HepG2 (cell line): ENCODE results near the gene ZNF548. TPM values are rescaled to one million over a fixed set of nuclear protein-coding genes. Genes with fewer than 3 reads are reported as not detected.

Experiments
- ATAC-seq: fragments of 200-7000 bp; cut with Tn5 transposase; 3 replicates; pipeline ENCODE4 v1.9.1; 2020; ENCODE audit warnings: mild to moderate bottlenecking, moderate library complexity
- BruUV-seq: library from RNA; stranded (reverse); fragments of 400-500 nt; replicated peaks from 2 replicates; lab custom pipeline; 2021; lab: Mats Ljungman, UMichigan
- CTCF ChIA-PET: fragments of 300-600 bp; formaldehyde crosslinking; extraction: SDS; loops from one replicate; lab custom pipeline; 2021; ENCODE audit warnings: low total read pairs, inconsistent platforms, low intra/inter-chr PET ratio; lab: Yijun Ruan, JAX
- POLR2A ChIA-PET: fragments of 350-600 bp; sonication (Branson Sonifier 250); formaldehyde crosslinking; loops from one replicate; lab custom pipeline; 2020; ENCODE audit warnings: antibody characterized with exemption, inconsistent platforms; lab: Yijun Ruan, JAX
- DNase-seq: peaks from one replicate; pipeline ENCODE4 v3.0.0-alpha.2; 2015; ENCODE audit warnings: low spot score
- FAIRE-seq: peaks from 3 replicates; lab custom pipeline; 2011; peaks lifted over from hg19 to GRCh38; lab: Jason Lieb, UNC
- H2AFZ ChIP-seq: one replicate; pipeline ENCODE4 v1.6.1; 2011; ENCODE audit warnings: low read length, inconsistent platforms
- H3K27ac ChIP-seq: fragments of 300-600 bp; 3 replicates; pipeline ENCODE4 v1.8.0; 2011; ENCODE audit warnings: mixed run types, mild to moderate bottlenecking, mixed read lengths, low read length, inconsistent platforms; ENCODE audit not compliant: insufficient read depth; ENCODE audit errors: extremely low read length
- H3K27me3 ChIP-seq, 2 experiments: fragments of 200-600 bp in 1 of 2; 2 replicates in 1 of 2; 3 replicates in 1 of 2; pipeline versions ENCODE4 v1.6.0 to v1.8.0; 2011; ENCODE audit warnings: low read length in 2 of 2, mild to moderate bottlenecking in 2 of 2, moderate library complexity in 2 of 2, inconsistent platforms in 1 of 2; ENCODE audit not compliant: insufficient read depth in 2 of 2, control insufficient read depth in 1 of 2
- H3K36me3 ChIP-seq, 2 experiments: fragments of 200-600 bp in 1 of 2; replicated peaks in 1 of 2; 2 replicates in 1 of 2; 3 replicates in 1 of 2; pipeline versions ENCODE4 v1.5.1 to v1.8.0; 2011; ENCODE audit warnings: low read length in 2 of 2, inconsistent platforms in 1 of 2; ENCODE audit not compliant: insufficient read depth in 2 of 2, control insufficient read depth in 1 of 2
- H3K4me1 ChIP-seq: 2 replicates; pipeline ENCODE4 v1.5.1; 2012; ENCODE audit warnings: low read length, inconsistent platforms; ENCODE audit not compliant: insufficient read depth
- H3K4me2 ChIP-seq: 2 replicates; pipeline ENCODE4 v1.6.0; 2011; ENCODE audit warnings: low read depth, low read length, inconsistent platforms
- H3K4me3 ChIP-seq, 3 experiments: fragments of 200-600 bp in 1 of 3; sonication (generic), shearing (Covaris generic) in 1 of 3; replicated peaks in 1 of 3; 2 replicates each; pipeline ENCODE4 v1.5.1; 2011 to 2016; ENCODE audit warnings: low read length in 3 of 3, inconsistent platforms in 2 of 3, low read depth in 2 of 3, mild to moderate bottlenecking in 2 of 3, control low read depth in 1 of 3, mixed read lengths in 1 of 3; ENCODE audit not compliant: insufficient read depth in 1 of 3
- H3K79me2 ChIP-seq: one replicate; pipeline ENCODE4 v1.6.1; 2011; ENCODE audit warnings: low read length, inconsistent platforms; ENCODE audit not compliant: insufficient read depth
- H3K9ac ChIP-seq: 2 replicates; pipeline ENCODE4 v1.6.0; 2011; ENCODE audit warnings: mild to moderate bottlenecking, low read depth, low read length, inconsistent platforms; ENCODE audit not compliant: insufficient read depth
- H3K9me3 ChIP-seq: 2 replicates; pipeline ENCODE4 v1.5.1; 2012; ENCODE audit warnings: mild to moderate bottlenecking, low read length
- H4K20me1 ChIP-seq: 2 replicates; pipeline ENCODE4 v1.6.0; 2011; ENCODE audit warnings: inconsistent platforms, mild to moderate bottlenecking, low read length, moderate library complexity; ENCODE audit not compliant: insufficient read depth
- IRF2 ChIP-seq: IDR thresholded peaks from 2 replicates; pipeline ENCODE4 v1.6.1; 2018; ENCODE audit warnings: missing genetic modification reagents, missing compliant biosample characterization
- KDM3A ChIP-seq: IDR thresholded peaks from 2 replicates; pipeline ENCODE4 v1.6.1; 2018; ENCODE audit warnings: low read depth, missing compliant biosample characterization
- KLF12 ChIP-seq: sonication (generic); formaldehyde crosslinking; IDR thresholded peaks from 2 replicates; pipeline ENCODE4 v1.4.0; 2020; ENCODE audit warnings: missing genetic modification reagents, borderline replicate concordance
- MAFK ChIP-seq, 2 experiments: IDR thresholded peaks in 1 of 2; conservative IDR thresholded peaks in 1 of 2; 2 replicates each; pipeline ENCODE4 v1.6.1; 2011; ENCODE audit warnings: improper control_type of control experiment in 2 of 2, low read length in 2 of 2
- NFRKB ChIP-seq: fragments of 450-650 bp; IDR thresholded peaks from 2 replicates; pipeline ENCODE4 v1.6.1; 2017
- SP4 ChIP-seq: sonication (generic); formaldehyde crosslinking; IDR thresholded peaks from 2 replicates; pipeline ENCODE4 v1.8.1; 2023; ENCODE audit warnings: mild to moderate bottlenecking, missing genetic modification reagents
- TFDP2 ChIP-seq: sonication (generic); formaldehyde crosslinking; IDR thresholded peaks from 2 replicates; pipeline ENCODE4 v1.4.0; 2020; ENCODE audit warnings: missing genetic modification reagents
- ZNF691 ChIP-seq: sonication (generic); formaldehyde crosslinking; IDR thresholded peaks from 2 replicates; pipeline ENCODE4 v1.4.0; 2020; ENCODE audit warnings: missing genetic modification reagents, low read depth, mild to moderate bottlenecking, borderline replicate concordance
- WGBS: methylation state at CpG from one replicate; pipeline ENCODE4 v1.1.6; 2017; ENCODE audit warnings: low lambda C conversion rate; 5-methylcytosine and 5-hydroxymethylcytosine counted together
- in situ Hi-C: cut with HindIII; loops from 2 replicates; pipeline ENCODE4 v1.10.0; 2017; ENCODE audit warnings: low pct_unique_long_range_greater_than_20kb; ENCODE audit not compliant: extremely low pct_ligation_motif_present
- intact Hi-C: fragments of 100-400 bp; cut with micrococcal nuclease; formaldehyde crosslinking; loops from one replicate; pipeline ENCODE4 v1.10.0; 2022; ENCODE audit not compliant: unreplicated experiment
- polyA plus RNA-seq, 8 experiments: library from polyadenylated mRNA; depleted of rRNA in 3 of 8; stranded (reverse) in 7 of 8; unstranded in 1 of 8; fragments of >200 nt; fragmentation: Illumina TruSeq in 4 of 8; extraction: Trizol in 4 of 8; gene quantifications; 2 replicates each; pipeline versions ENCODE4 v1.2.1 to v1.2.3, GENCODE V29; 2011 to 2016; ENCODE audit warnings: low read depth in 4 of 8, missing spikeins in 1 of 8, mixed read lengths in 1 of 8; ENCODE audit not compliant: insufficient read depth in 1 of 8
- total RNA-seq, 5 experiments: library from RNA; depleted of rRNA; stranded (reverse); fragments of >200 nt; fragmentation: Illumina TruSeq; extraction: Trizol; gene quantifications; 2 replicates each; pipeline ENCODE4 v1.2.3, GENCODE V29; 2016; ENCODE audit warnings: low read depth in 1 of 5
- TF ChIP-seq, protein P1 (sequence below), 2 experiments: fragments of 450-650 bp in 1 of 2; sonication (generic) in 1 of 2; formaldehyde crosslinking; IDR thresholded peaks; 2 replicates each; pipeline versions ENCODE4 v1.5.0 to v1.8.0; 2020 to 2022; ENCODE audit warnings: mild to moderate bottlenecking in 1 of 2, missing genetic modification reagents in 1 of 2

ZNF548 gene
- total and polyA plus RNA-seq, 2 of the 13 experiments (the other 11 are each of a cell fraction or from before 2014, with no cell fraction given) = 19.6 to 24.9 TPM

GRCh38 chr19:57438925-57439324, 49.3 kb downstream of the ZNF548 start (continued):
- no peak for TF ChIP-seq TFDP2 (CRISPR knock-in tag)
- no peak for TF ChIP-seq KLF12 (CRISPR knock-in tag)
- TF ChIP-seq, all 625 proteins: peak for 0

DNA sequence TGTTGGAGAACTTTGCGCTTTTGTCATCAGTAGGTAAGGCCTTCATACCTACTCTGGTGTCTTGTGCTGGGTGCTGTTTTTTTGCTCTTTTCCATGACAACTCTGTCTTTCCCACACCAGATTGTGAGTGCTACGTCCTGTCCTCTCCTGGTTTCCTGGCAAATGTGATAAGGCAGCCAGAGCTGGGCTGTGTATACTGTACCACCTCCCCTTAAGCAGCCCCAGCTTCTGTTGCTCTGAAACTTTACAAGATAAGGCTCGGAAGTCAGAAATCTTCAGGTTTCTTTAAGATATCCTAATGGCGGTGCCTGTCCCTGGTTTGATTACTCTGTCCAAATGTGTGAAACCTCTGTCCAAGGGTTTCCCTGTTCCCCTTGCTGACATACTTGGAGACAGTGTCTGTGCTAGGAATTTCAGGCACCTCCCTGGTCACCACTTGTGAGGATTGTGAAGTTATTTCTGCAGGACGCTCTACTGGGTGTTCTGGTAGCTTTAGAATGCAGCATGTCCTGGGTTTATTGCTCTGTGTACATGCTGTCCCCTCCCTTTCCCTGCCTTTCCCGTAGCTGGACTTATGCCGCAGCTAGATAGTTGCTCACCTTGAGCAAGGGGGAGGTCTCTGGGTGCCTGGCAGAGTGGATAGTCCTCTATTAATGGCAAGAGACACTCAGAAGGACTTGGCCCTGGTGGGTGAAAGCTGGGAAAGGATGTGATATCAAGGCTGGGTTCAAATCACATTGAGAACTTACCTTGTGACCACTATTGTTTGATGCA, 52.5 kb downstream of the ZNF548 start:
- DNase-seq = no peak
- intact Hi-C loops = no loop called here
- BruUV-seq = no TSS peak
- Histone ChIP-seq H3K9me3 (no peaks in the 10 kb centered on the region), H3K9ac (no peak overlapping the region), H3K79me2 (peaks cover 37% of the 10 kb centered on the region), H3K27ac (no peak overlapping the region)
- no peak for ATAC-seq
- POLR2A ChIA-PET = no interaction called here
- no peak for FAIRE-seq
- TF ChIP-seq NFRKB (no peak), ZNF691 (CRISPR knock-in tag) (no peak), KDM3A (CRISPR knock-in tag) (no peak), IRF2 (CRISPR knock-in tag) (no peak), SP4 (no peak), MAFK (conservative IDR thresholded peaks at IDR 0.05 in 1 of 2, IDR thresholded peaks at IDR 0.05 in 1 of 2; ENCODE audit: low read length in 2 of 2) (no peak)
- TF ChIP-seq, protein P1, sequence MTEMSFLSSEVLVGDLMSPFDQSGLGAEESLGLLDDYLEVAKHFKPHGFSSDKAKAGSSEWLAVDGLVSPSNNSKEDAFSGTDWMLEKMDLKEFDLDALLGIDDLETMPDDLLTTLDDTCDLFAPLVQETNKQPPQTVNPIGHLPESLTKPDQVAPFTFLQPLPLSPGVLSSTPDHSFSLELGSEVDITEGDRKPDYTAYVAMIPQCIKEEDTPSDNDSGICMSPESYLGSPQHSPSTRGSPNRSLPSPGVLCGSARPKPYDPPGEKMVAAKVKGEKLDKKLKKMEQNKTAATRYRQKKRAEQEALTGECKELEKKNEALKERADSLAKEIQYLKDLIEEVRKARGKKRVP (CRISPR knock-in tag; IDR thresholded peaks at IDR 0.05) = no peak
- TF ChIP-seq, all 625 proteins: peak for 0
- WGBS = 94% methylated on average over 6 of the region's 7 CpGs
- H2AFZ ChIP-seq = no peak overlapping the region
- CTCF ChIA-PET = no interaction called here
- H3K4me3 ChIP-seq = no peak overlapping the region
- H4K20me1 ChIP-seq = no peaks in the 10 kb centered on the region
- in situ Hi-C loops = no loop called here
- no peak overlapping the region for H3K4me2 ChIP-seq
- no peaks in the 10 kb centered on the region for H3K4me1 ChIP-seq
- H3K36me3 ChIP-seq = peaks cover 18 to 47% of the 10 kb centered on the region in 2 experiments
- H3K27me3 ChIP-seq = no peaks in the 10 kb centered on the region
